ENCODE data around the gene PGF. TPM values are rescaled to one million over a fixed set of nuclear protein-coding genes. Genes with fewer than 3 reads are reported as not detected.
A peak's percentile ranks its signal among the peaks of the same experiment; 100 is the strongest.

The PGF gene
- total RNA-seq, 2 donors from 2014 or later, result 5.0 to 7.6 TPM

- Histone ChIP-seq H3K9ac (ENCODE audit: extremely low read depth, low read length, poor library complexity, severe bottlenecking) (no peak overlapping the region), H3K9me3 (ENCODE audit: control insufficient read depth, low read length) (no peaks in the 10 kb centered on the region), H3K4me1 (ENCODE audit: control insufficient read depth, insufficient read depth, low read length) (peaks cover 11% of the 10 kb centered on the region), H3K27me3 (ENCODE audit: control insufficient read depth, insufficient read depth, low read length, poor library complexity, severe bottlenecking) (peaks cover 24% of the 10 kb centered on the region), H3K36me3 (ENCODE audit: control insufficient read depth, insufficient read depth, low read length) (no peaks in the 10 kb centered on the region), H3K27ac (ENCODE audit: low read depth, low read length) (no peak overlapping the region), H3K4me3 (ENCODE audit: low read length) (no peak overlapping the region)
- no peak for TF ChIP-seq CTCF (conservative IDR thresholded peaks at IDR 0.05)
- DNase-seq, result no peak
- Mint-ChIP-seq H3K9me3 (no peaks in the 10 kb centered on the region), H3K27ac (no peak overlapping the region), H3K36me3 (ENCODE audit: low read depth) (no peaks in the 10 kb centered on the region), H3K27me3 (ENCODE audit: insufficient read depth) (peaks cover 13% of the 10 kb centered on the region), H3K4me3 (no peak overlapping the region), H3K4me1 (peaks cover 17% of the 10 kb centered on the region)
- WGBS, 2 experiments (ENCODE audit: insufficient coverage in 1 of 2, insufficient read length in 1 of 2), result 90 to 96% methylated on average over 5 to 18 of the region's 18 CpGs
Measured at GRCh38 chr14:74952697-74953484, 2.5 kb downstream of the PGF start.

GRCh38 chr14:74952180-74952665 is 3.2 kb downstream of the PGF start:
- 89 to 93% methylated on average over 5 to 6 of the region's 6 CpGs for WGBS, 2 experiments (ENCODE audit: insufficient coverage in 1 of 2, insufficient read length in 1 of 2)
- Histone ChIP-seq H3K4me1 (ENCODE audit: control insufficient read depth, insufficient read depth, low read length) (peaks cover 11% of the 10 kb centered on the region), H3K9ac (ENCODE audit: extremely low read depth, low read length, poor library complexity, severe bottlenecking) (no peak overlapping the region), H3K27me3 (ENCODE audit: control insufficient read depth, insufficient read depth, low read length, poor library complexity, severe bottlenecking) (peaks cover 24% of the 10 kb centered on the region), H3K4me3 (ENCODE audit: low read length) (no peak overlapping the region), H3K36me3 (ENCODE audit: control insufficient read depth, insufficient read depth, low read length) (no peaks in the 10 kb centered on the region), H3K9me3 (ENCODE audit: control insufficient read depth, low read length) (no peaks in the 10 kb centered on the region), H3K27ac (ENCODE audit: low read depth, low read length) (no peak overlapping the region)
- Mint-ChIP-seq H3K4me3 (no peak overlapping the region), H3K27me3 (ENCODE audit: insufficient read depth) (peaks cover 13% of the 10 kb centered on the region), H3K27ac (no peak overlapping the region), H3K9me3 (no peaks in the 10 kb centered on the region), H3K4me1 (peaks cover 17% of the 10 kb centered on the region), H3K36me3 (ENCODE audit: low read depth) (no peaks in the 10 kb centered on the region)
- no peak for DNase-seq
- TF ChIP-seq CTCF (conservative IDR thresholded peaks at IDR 0.05), result no peak

GRCh38 chr14:74951443-74952179 is 3.8 kb downstream of the PGF start:
- Mint-ChIP-seq H3K4me3 (no peak overlapping the region), H3K4me1 (peaks cover 17% of the 10 kb centered on the region), H3K27ac (peak overlapping the region; percentile 36), H3K36me3 (ENCODE audit: low read depth) (no peaks in the 10 kb centered on the region), H3K27me3 (ENCODE audit: insufficient read depth) (peaks cover 9% of the 10 kb centered on the region), H3K9me3 (no peaks in the 10 kb centered on the region)
- Histone ChIP-seq H3K9ac (ENCODE audit: extremely low read depth, low read length, poor library complexity, severe bottlenecking) (no peak overlapping the region), H3K27me3 (ENCODE audit: control insufficient read depth, insufficient read depth, low read length, poor library complexity, severe bottlenecking) (peaks cover 24% of the 10 kb centered on the region), H3K4me1 (ENCODE audit: control insufficient read depth, insufficient read depth, low read length) (peaks cover 11% of the 10 kb centered on the region), H3K36me3 (ENCODE audit: control insufficient read depth, insufficient read depth, low read length) (no peaks in the 10 kb centered on the region), H3K9me3 (ENCODE audit: control insufficient read depth, low read length) (no peaks in the 10 kb centered on the region), H3K27ac (ENCODE audit: low read depth, low read length) (no peak overlapping the region), H3K4me3 (ENCODE audit: low read length) (no peak overlapping the region)
- WGBS, 2 experiments (ENCODE audit: insufficient coverage in 1 of 2, insufficient read length in 1 of 2), result 83 to 84% methylated on average over 7 to 15 of the region's 15 CpGs
- no peak for TF ChIP-seq CTCF (conservative IDR thresholded peaks at IDR 0.05)
- no peak for DNase-seq

Data from endodermal cell (in vitro differentiated cells).